Measurements from ENCODE around the gene BMP7. TPM values are rescaled to one million over a fixed set of nuclear protein-coding genes. Genes with fewer than 3 reads are reported as not detected.

BMP7 gene
- total and polyA plus RNA-seq, 9 of the 15 experiments (the other 6 are each of a cell fraction or from before 2014, with no cell fraction given): 0.18 TPM; not detected in 8

- TF ChIP-seq ZNF280B (CRISPR knock-in tag; IDR thresholded peaks at IDR 0.05) (no peak), TFAP4 (CRISPR knock-in tag; IDR thresholded peaks at IDR 0.05; ENCODE audit: borderline replicate concordance) (no peak), NUFIP1 (IDR thresholded peaks at IDR 0.05; ENCODE audit: partially characterized antibody) (no peak), ZNF277 (CRISPR knock-in tag; IDR thresholded peaks at IDR 0.05; ENCODE audit: borderline replicate concordance) (no peak)
These were observed 19.0 kb downstream of the BMP7 start (continued) for GRCh38 chr20:57247292-57247965.

- TF ChIP-seq SREBF1 (IDR thresholded peaks at IDR 0.05; ENCODE audit: borderline replicate concordance, low read depth, low read length): no peak
- TF ChIP-seq CEBPG (CRISPR knock-in tag; IDR thresholded peaks at IDR 0.05): no peak
- no peak for TF ChIP-seq CEBPG (tag; conservative IDR thresholded peaks at IDR 0.05 in 1 of 2, IDR thresholded peaks at IDR 0.05 in 1 of 2)
- peak in 1 of 3 experiments; percentile 60; a peak in 2 of 6 replicates for TF ChIP-seq ZBTB11 (CRISPR knock-in tag; IDR thresholded peaks at IDR 0.05)
- TF ChIP-seq EWSR1 (IDR thresholded peaks at IDR 0.05; ENCODE audit: borderline replicate concordance, low read depth, partially characterized antibody): peak; percentile 51
- peaks cover 2% of the 10 kb centered on the region for H3K9me1 ChIP-seq (ENCODE audit: control insufficient read depth, insufficient read depth, low read length)
- H3K9ac ChIP-seq (ENCODE audit: insufficient read depth in 1 of 2, low read depth in 2 of 2, low read length in 2 of 2): no peak overlapping the region
- ATAC-seq (no peak), DNase-seq (ENCODE audit: extremely low read depth in 1 of 4, low spot score in 3 of 4) (no peak), FAIRE-seq (no peak)
- peaks cover 4% of the 10 kb centered on the region in 2 experiments; a peak in 2 of 5 replicates for H3K4me1 ChIP-seq (replicated peaks in 1 of 2; ENCODE audit: control insufficient read depth in 2 of 2, insufficient read depth in 2 of 2, low read length in 2 of 2)
- no peaks in the 10 kb centered on the region for H3K36me3 ChIP-seq (ENCODE audit: control insufficient read depth, insufficient read depth, low read length)
- H4K20me1 ChIP-seq (replicated peaks; ENCODE audit: control insufficient read depth, insufficient read depth, low read length): no peaks in the 10 kb centered on the region
- no TSS peak for BruUV-seq (replicated peaks)
- peaks cover 0 to 15% of the 10 kb centered on the region in 2 experiments; a peak in 1 of 5 replicates for H3K27me3 ChIP-seq (ENCODE audit: control insufficient read depth in 2 of 2, insufficient read depth in 2 of 2, low read length in 2 of 2)
- no peak overlapping the region for H2AFZ ChIP-seq (ENCODE audit: low read depth, low read length)
- ChIA-PET CTCF (ENCODE audit: low intra/inter-chr PET ratio) (no interaction called here), POLR2A (no interaction called here)
- in situ Hi-C loops (cut with MboI): no loop called here
- no peak overlapping the region for H3K4me3 ChIP-seq
- H3K9me3 ChIP-seq (replicated peaks; ENCODE audit: control insufficient read depth, insufficient read depth, low read depth, low read length): no peaks in the 10 kb centered on the region
- intact Hi-C loops (cut with micrococcal nuclease): no loop called here
- H3K27ac ChIP-seq (ENCODE audit: extremely low read depth, low read depth, low read length): no peak overlapping the region
- H3K4me2 ChIP-seq (ENCODE audit: insufficient read depth, low read length): no peak overlapping the region
- no peaks in the 10 kb centered on the region for H3K79me2 ChIP-seq (ENCODE audit: control insufficient read depth, insufficient read depth, low read length)
- WGBS (ENCODE audit: insufficient coverage, low coverage, missing lambda C conversion rate): 6% methylated on average over 5 of the region's 5 CpGs
These were observed 20.4 kb downstream of the BMP7 start for GRCh38 chr20:57245997-57246396.

All from K562 (cell line).